SK-N-SH (cell line): ENCODE data around the gene RELCH. TPM values are rescaled to one million over a fixed set of nuclear protein-coding genes. Genes with fewer than 3 reads are reported as not detected.
"Not testable (repeated sequence)": the region's sequence is repeated elsewhere in the genome, so short reads cannot be mapped to it uniquely, and the experiment has no call there.

Experiments
- CTCF ChIA-PET: fragments of 300-600, 350-600 bp; formaldehyde crosslinking; extraction: SDS; loops from one replicate; lab custom pipeline; 2021; lab: Yijun Ruan, JAX
- POLR2A ChIA-PET: fragments of 350-600 bp; sonication (Branson Sonifier 250); formaldehyde crosslinking; extraction: SDS; loops from one replicate; lab custom pipeline; 2020; ENCODE audit warnings: antibody characterized with exemption, inconsistent platforms; lab: Yijun Ruan, JAX
- DNase-seq: peaks from one replicate; pipeline ENCODE4 v3.0.0; 2012
- H2AFZ ChIP-seq: fragments of 200-600 bp; sonication (generic); 2 replicates; pipeline ENCODE4 v1.8.1; 2016; ENCODE audit warnings: antibody characterized with exemption, mild to moderate bottlenecking, low read depth
- H3F3A ChIP-seq: fragments of 200-600 bp; sonication (generic); replicated peaks from 2 replicates; pipeline ENCODE3; 2016; ENCODE audit warnings: antibody characterized with exemption, mild to moderate bottlenecking; ENCODE audit not compliant: insufficient read depth
- H3K27ac ChIP-seq, 2 experiments: fragments of 200-500 bp in 1 of 2; fragments of 200-600 bp in 1 of 2; sonication (Bioruptor generic) in 1 of 2; sonication (generic), shearing (Covaris generic) in 1 of 2; 2 replicates each; pipeline versions ENCODE4 v1.5.1 to v1.6.1; 2014 to 2016; ENCODE audit warnings: low read depth in 2 of 2, inconsistent platforms in 1 of 2, low read length in 1 of 2, mild to moderate bottlenecking in 1 of 2, mixed read lengths in 1 of 2
- H3K27me3 ChIP-seq: fragments of 200-600 bp; sonication (generic), shearing (Covaris generic); 2 replicates; pipeline ENCODE4 v1.6.1; 2016; ENCODE audit warnings: mixed run types; ENCODE audit not compliant: insufficient read depth
- H3K36me3 ChIP-seq, 2 experiments: fragments of 200-500 bp in 1 of 2; fragments of 200-600 bp in 1 of 2; sonication (Bioruptor generic) in 1 of 2; sonication (generic) in 1 of 2; replicated peaks in 1 of 2; 2 replicates each; pipeline versions ENCODE3 to v1.5.1; 2014 to 2016; ENCODE audit warnings: low read length in 1 of 2, mild to moderate bottlenecking in 1 of 2; ENCODE audit not compliant: insufficient read depth in 2 of 2, control insufficient read depth in 1 of 2
- H3K4me1 ChIP-seq, 2 experiments: fragments of 200-500 bp in 1 of 2; fragments of 200-600 bp in 1 of 2; sonication (Bioruptor generic) in 1 of 2; sonication (generic), shearing (Covaris generic) in 1 of 2; 2 replicates each; pipeline versions ENCODE4 v1.5.1 to v1.6.1; 2014 to 2016; ENCODE audit warnings: low read depth in 1 of 2, low read length in 1 of 2, mixed run types in 1 of 2; ENCODE audit not compliant: insufficient read depth in 2 of 2, control insufficient read depth in 1 of 2
- H3K4me2 ChIP-seq: fragments of 200-600 bp; sonication (generic), shearing (Covaris generic); 2 replicates; pipeline ENCODE4 v1.6.1; 2017; ENCODE audit warnings: mixed run types
- H3K4me3 ChIP-seq, 2 experiments: fragments of 200-500 bp in 1 of 2; fragments of 200-600 bp in 1 of 2; sonication (Bioruptor generic) in 1 of 2; sonication (generic), shearing (Covaris generic) in 1 of 2; 2 replicates each; pipeline versions ENCODE4 v1.5.1 to v1.8.1; 2014 to 2016; ENCODE audit warnings: low read depth in 2 of 2, inconsistent platforms in 1 of 2, low read length in 1 of 2, mild to moderate bottlenecking in 1 of 2, mixed read lengths in 1 of 2, moderate library complexity in 1 of 2
- H3K79me2 ChIP-seq: fragments of 200-600 bp; sonication (generic); 2 replicates; pipeline ENCODE4 v1.8.1; 2017; ENCODE audit warnings: mild to moderate bottlenecking; ENCODE audit not compliant: insufficient read depth
- H3K9ac ChIP-seq: fragments of 200-600 bp; sonication (generic); 2 replicates; pipeline ENCODE4 v1.6.1; 2017; ENCODE audit warnings: mixed run types
- H3K9me2 ChIP-seq: fragments of 200-600 bp; sonication (generic); 2 replicates; pipeline ENCODE4 v1.6.1; 2017; ENCODE audit warnings: mixed run types
- H3K9me3 ChIP-seq: fragments of 200-600 bp; sonication (generic); 2 replicates; pipeline ENCODE4 v1.6.1; 2017; ENCODE audit warnings: mixed run types, mild to moderate bottlenecking, moderate library complexity
- H4K20me1 ChIP-seq: fragments of 200-600 bp; sonication (generic); 2 replicates; pipeline ENCODE4 v1.6.1; 2017; ENCODE audit warnings: mild to moderate bottlenecking, mixed run types; ENCODE audit not compliant: insufficient read depth
- ELF1 ChIP-seq: IDR thresholded peaks from 2 replicates; pipeline ENCODE4 v1.4.0; 2012
- EZH2phosphoT487 ChIP-seq: fragments of 200-600 bp; sonication (generic); IDR thresholded peaks from 2 replicates; pipeline ENCODE4 v1.6.1; 2017; ENCODE audit warnings: low read depth, mixed run types, mild to moderate bottlenecking, antibody characterized with exemption, moderate library complexity, borderline replicate concordance
- FOSL2 ChIP-seq: IDR thresholded peaks from 2 replicates; pipeline ENCODE4 v1.4.0; 2012; ENCODE audit warnings: low read depth, mild to moderate bottlenecking, moderate library complexity, borderline replicate concordance
- FOXJ3 ChIP-seq: sonication (generic); formaldehyde crosslinking; IDR thresholded peaks from 2 replicates; pipeline ENCODE4 v1.5.1; 2020; ENCODE audit warnings: mild to moderate bottlenecking, missing genetic modification reagents
- FOXM1 ChIP-seq: IDR thresholded peaks from 2 replicates; pipeline ENCODE4 v1.4.0; 2012; ENCODE audit warnings: low read depth, mild to moderate bottlenecking
- GABPA ChIP-seq: IDR thresholded peaks from 2 replicates; pipeline ENCODE4 v1.4.0; 2012; ENCODE audit warnings: low read depth, mild to moderate bottlenecking
- GATA2 ChIP-seq: sonication (generic); formaldehyde crosslinking; IDR thresholded peaks from 2 replicates; pipeline ENCODE4 v1.5.0; 2020; ENCODE audit warnings: mild to moderate bottlenecking, missing genetic modification reagents
- IRF3 ChIP-seq: fragments of 150-350 bp; IDR thresholded peaks from 2 replicates; pipeline ENCODE4 v1.6.1; 2016; ENCODE audit warnings: mild to moderate bottlenecking, low read depth, low read length
- MXI1 ChIP-seq: IDR thresholded peaks from 2 replicates; pipeline ENCODE4 v1.6.1; 2012; ENCODE audit warnings: mild to moderate bottlenecking, low read depth, low read length, improper control_type of control experiment
- NFIC ChIP-seq: IDR thresholded peaks from 2 replicates; pipeline ENCODE4 v1.4.0; 2012; ENCODE audit warnings: borderline replicate concordance
- POLR2AphosphoS5 ChIP-seq: IDR thresholded peaks from 2 replicates; pipeline ENCODE4 v1.6.1; 2012; ENCODE audit warnings: low read depth, low read length
- REST ChIP-seq: IDR thresholded peaks from 2 replicates; pipeline ENCODE4 v1.6.1; 2012; ENCODE audit warnings: mild to moderate bottlenecking, low read depth, low read length, moderate library complexity
- RFX5 ChIP-seq: IDR thresholded peaks from 2 replicates; pipeline ENCODE4 v1.6.1; 2012; ENCODE audit warnings: mild to moderate bottlenecking, improper control_type of control experiment, low read length
- RXRA ChIP-seq: IDR thresholded peaks from 2 replicates; pipeline ENCODE4 v1.4.0; 2012; ENCODE audit warnings: low read depth, mild to moderate bottlenecking, borderline replicate concordance
- TAF1 ChIP-seq: IDR thresholded peaks from 2 replicates; pipeline ENCODE4 v1.6.1; 2012; ENCODE audit warnings: low read depth, mild to moderate bottlenecking, low read length, moderate library complexity, borderline replicate concordance
- TCF12 ChIP-seq: IDR thresholded peaks from 2 replicates; pipeline ENCODE4 v1.4.0; 2012
- USF1 ChIP-seq: IDR thresholded peaks from 2 replicates; pipeline ENCODE4 v1.4.0; 2012; ENCODE audit warnings: low read depth, borderline replicate concordance
- WGBS: methylation state at CpG from one replicate; pipeline ENCODE4 v1.1.6; 2017; ENCODE audit warnings: low lambda C conversion rate; 5-methylcytosine and 5-hydroxymethylcytosine counted together
- polyA plus RNA-seq, 3 experiments: library from polyadenylated mRNA; depleted of rRNA; stranded (reverse); fragments of >200 nt; gene quantifications; 2 replicates each; pipeline ENCODE4 v1.2.3, GENCODE V29; 2012

The RELCH gene
- polyA plus RNA-seq, 1 of the 3 experiments (the other 2 are of a cell fraction) = 7.4 TPM

- ChIA-PET CTCF (interaction anchor here (0.7 to 1.3 kb wide), 3 partner anchors 34 to 409 kb away, joined by 3 to 4 read pairs (median 3); no protein-coding TSS in a partner anchor), POLR2A (no interaction called here)
- Histone ChIP-seq H4K20me1 (no peaks in the 10 kb centered on the region), H3F3A (no peaks in the 10 kb centered on the region), H3K27me3 (no peaks in the 10 kb centered on the region), H2AFZ (no peak overlapping the region), H3K9me3 (no peaks in the 10 kb centered on the region), H3K4me3 (no peak overlapping the region), H3K9ac (no peak overlapping the region), H3K9me2 (no peaks in the 10 kb centered on the region), H3K79me2 (no peaks in the 10 kb centered on the region), H3K4me1 (no peaks in the 10 kb centered on the region; a peak in 1 of 4 replicates), H3K27ac (no peak overlapping the region), H3K4me2 (no peak overlapping the region), H3K36me3 (peaks cover 0 to 2% of the 10 kb centered on the region in 2 experiments)
- WGBS = 89% methylated on average over 3 of the region's 3 CpGs
- no peak for DNase-seq
- no peak for TF ChIP-seq FOXJ3 (CRISPR knock-in tag)
- no peak for TF ChIP-seq GABPA
- no peak for TF ChIP-seq RFX5
- no peak for TF ChIP-seq TCF12
- no peak for TF ChIP-seq FOXM1
- no peak for TF ChIP-seq REST
- no peak for TF ChIP-seq POLR2AphosphoS5
- TF ChIP-seq USF1 = no peak
- no peak for TF ChIP-seq RXRA
- no peak for TF ChIP-seq ELF1
- no peak for TF ChIP-seq MXI1
- no peak for TF ChIP-seq EZH2phosphoT487
- TF ChIP-seq NFIC = no peak
- TF ChIP-seq GATA2 (CRISPR knock-in tag) = no peak
- TF ChIP-seq TAF1 = no peak
- TF ChIP-seq FOSL2 = no peak
- no peak for TF ChIP-seq IRF3
These were observed 21.5 kb upstream of the RELCH start for GRCh38 chr18:62165583-62165982.

- H3K9me2 ChIP-seq, H3K4me3 ChIP-seq, H3K36me3 ChIP-seq, H4K20me1 ChIP-seq, H3K4me1 ChIP-seq, CTCF ChIA-PET, H3K9me3 ChIP-seq, DNase-seq, H3K27ac ChIP-seq, H3K9ac ChIP-seq, H2AFZ ChIP-seq, H3K27me3 ChIP-seq, H3F3A ChIP-seq, H3K79me2 ChIP-seq, POLR2A ChIA-PET, H3K4me2 ChIP-seq: not testable (repeated sequence)
- WGBS = 100% methylated on average over 1 of the region's 1 CpG
These were observed 20.5 kb upstream of the RELCH start for GRCh38 chr18:62166524-62166923.
